ENCODE measurements around the gene CCDC7.

- no peak for TF ChIP-seq CTCF (IDR thresholded peaks at IDR 0.05)
- no peak for TF ChIP-seq POLR2A (IDR thresholded peaks at IDR 0.05)
Measured at GRCh38 chr10:32693441-32693979, 247.6 kb downstream of the CCDC7 start.
